Fibroblast of skin of back (primary cell): Measurements from ENCODE around the gene MGLL.
"Not testable (repeated sequence)": the region's sequence is repeated elsewhere in the genome, so short reads cannot be mapped to it uniquely, and the experiment has no call there.

Source experiments
- DNase-seq: peaks from one replicate; pipeline ENCODE4 v3.0.0-alpha.2; 2013

MGLL gene

GRCh38 chr3:127671523-127672428 is 150.5 kb downstream of the MGLL start:
- DNase-seq: no peak

GRCh38 chr3:127670761-127671522 is 151.4 kb downstream of the MGLL start:
- DNase-seq: no peak

DNA sequence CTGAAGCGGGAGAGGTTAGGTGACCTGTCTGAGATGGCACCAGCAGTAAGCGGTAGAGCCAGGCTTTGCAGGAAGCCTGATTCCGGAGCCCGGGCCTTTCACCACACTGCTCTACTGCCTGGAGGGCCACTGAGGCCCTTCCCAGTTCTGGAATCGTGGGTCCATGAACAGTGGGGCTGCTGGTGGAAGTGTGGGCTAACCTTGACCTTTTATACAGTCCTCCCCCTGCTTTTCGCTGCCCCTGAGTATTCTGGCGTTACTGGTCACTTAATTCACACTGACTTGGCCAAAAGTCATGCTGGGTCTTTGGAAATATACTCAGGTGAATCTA is 152.1 kb downstream of the MGLL start:
- DNase-seq: no peak

GRCh38 chr3:127669541-127670228 is 152.6 kb downstream of the MGLL start:
- DNase-seq: no peak

- DNase-seq: no peak
These were observed 153.4 kb downstream of the MGLL start for GRCh38 chr3:127668906-127669305.

DNA sequence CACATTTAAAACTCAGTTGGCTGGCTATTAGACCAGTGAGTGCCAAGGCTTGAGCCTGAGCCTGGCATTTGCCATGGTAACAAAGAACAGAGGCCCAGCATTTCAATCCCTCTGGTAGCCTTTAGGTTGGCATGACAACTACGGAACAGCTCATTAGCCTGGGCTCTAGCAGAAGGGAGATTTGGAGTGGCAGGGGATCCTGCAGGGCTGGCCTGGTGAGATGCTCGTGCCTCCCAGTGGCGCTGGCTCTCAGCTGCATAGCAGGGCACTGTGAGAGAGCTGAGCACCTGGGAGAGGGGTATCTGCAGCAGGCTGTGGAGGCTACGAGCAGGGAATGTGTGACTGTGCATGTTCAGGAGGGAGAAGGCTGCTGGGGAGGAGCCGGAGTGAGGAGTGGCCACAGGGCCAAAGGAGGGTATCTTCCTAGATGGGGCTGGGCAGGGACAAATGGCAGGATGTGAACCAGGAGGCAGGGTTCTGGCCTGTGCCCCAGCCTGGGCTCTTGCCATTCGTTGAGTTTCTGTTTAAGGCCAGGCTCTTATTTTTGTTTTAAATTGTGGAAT is 155.1 kb downstream of the MGLL start:
- DNase-seq: no peak

DNA sequence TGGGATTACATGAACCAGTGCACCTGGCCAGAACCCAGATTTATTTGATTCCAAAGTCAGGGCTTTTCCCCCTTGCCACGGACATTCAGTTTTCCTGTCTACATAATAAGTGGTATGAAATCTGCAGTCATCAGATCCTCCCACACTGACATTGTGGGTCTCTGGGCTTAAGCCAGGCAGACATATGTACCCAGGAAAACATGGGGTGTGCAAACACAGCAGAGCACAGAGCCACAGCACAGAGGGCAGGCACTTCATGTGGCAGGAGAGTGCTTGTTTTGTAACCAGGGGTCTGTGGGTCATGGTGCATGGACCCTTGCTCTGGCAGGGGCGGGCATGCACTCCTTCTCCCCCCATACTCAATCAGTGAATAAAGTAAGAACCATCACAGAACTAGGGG is 155.6 kb downstream of the MGLL start:
- DNase-seq: no peak

DNA sequence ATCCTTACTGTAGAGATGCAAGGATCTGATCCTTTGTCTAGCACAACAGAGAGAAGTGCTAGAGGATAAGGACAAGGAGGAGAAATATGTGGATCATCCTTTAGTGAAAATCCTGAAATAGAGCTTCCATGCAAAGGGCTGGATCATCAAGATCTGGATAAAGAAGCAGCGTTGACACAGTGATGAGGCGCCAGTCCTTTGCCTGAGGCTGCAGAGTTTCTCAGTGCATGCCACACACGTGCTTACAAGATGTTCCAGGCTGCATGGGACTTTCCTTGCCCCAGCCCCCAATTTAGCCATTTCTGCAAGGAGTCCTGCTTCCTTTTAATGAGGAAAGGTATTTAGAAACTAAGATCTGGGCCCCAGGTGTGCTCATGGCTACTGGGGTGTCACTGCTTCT is 156.7 kb downstream of the MGLL start:
- no peak for DNase-seq

DNA sequence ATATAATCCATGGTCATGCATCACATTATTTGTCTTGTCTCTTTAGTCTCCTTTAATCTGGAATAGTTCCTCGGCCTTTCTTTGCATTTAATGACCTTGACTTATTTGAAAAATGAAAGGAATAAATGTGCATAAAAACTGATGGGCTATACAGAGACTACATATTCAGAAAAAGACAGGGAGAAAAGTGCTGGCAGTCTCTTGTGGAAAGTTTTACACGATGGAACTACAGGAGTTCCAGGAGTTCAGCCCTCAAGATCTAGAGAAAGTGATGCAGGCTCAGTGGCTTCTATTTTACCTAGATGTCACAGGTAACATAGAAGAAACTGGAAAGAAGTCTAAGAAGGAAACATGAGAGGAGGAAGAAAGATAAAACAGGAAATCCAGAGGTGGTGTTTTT is 157.2 kb downstream of the MGLL start:
- no peak for DNase-seq

- no peak for DNase-seq
These were observed 159.2 kb downstream of the MGLL start for GRCh38 chr3:127663151-127663550.

DNA sequence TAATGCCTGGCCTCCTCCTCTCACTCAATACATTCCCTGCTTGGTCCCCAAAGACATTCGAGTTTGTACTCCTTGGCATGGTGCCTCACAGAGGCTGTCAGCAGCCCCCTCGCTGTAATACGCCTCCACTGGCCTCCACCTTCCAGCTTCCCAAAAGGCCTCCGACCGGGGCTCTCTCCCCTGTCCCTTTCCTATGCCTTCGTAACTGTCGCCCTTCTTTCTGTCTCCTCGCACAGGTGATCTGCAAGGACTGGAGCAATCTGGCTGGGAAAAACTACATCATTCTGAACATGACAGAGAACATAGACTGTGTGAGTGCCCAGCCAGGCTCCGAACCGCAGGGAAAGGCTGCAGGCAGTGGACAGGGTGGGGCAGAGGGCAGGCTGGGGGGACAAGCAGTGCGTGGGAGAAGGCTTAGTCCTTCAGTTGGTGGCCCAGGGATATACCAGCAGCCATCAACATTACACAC is 160.3 kb downstream of the MGLL start:
- DNase-seq: peak; percentile 16

DNA sequence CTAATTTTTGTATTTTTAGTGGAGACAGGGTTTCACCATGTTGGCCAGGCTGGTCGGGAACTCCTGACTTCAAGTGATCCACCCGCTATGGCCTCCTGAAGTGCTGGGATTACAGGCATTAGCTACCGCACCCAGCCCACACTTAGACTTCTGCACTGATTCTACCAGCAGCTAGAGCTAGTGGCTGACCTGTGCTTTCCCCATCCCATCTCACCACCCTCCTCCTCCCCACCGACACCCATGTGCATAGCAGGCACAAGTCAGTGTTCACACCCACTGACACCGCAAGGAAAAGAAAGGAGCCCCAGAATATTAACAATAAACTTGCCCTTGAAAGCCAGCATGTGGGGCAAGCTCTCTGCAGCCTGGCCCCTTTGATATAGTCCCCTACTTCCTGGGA is 160.7 kb downstream of the MGLL start:
- DNase-seq: no peak

DNA sequence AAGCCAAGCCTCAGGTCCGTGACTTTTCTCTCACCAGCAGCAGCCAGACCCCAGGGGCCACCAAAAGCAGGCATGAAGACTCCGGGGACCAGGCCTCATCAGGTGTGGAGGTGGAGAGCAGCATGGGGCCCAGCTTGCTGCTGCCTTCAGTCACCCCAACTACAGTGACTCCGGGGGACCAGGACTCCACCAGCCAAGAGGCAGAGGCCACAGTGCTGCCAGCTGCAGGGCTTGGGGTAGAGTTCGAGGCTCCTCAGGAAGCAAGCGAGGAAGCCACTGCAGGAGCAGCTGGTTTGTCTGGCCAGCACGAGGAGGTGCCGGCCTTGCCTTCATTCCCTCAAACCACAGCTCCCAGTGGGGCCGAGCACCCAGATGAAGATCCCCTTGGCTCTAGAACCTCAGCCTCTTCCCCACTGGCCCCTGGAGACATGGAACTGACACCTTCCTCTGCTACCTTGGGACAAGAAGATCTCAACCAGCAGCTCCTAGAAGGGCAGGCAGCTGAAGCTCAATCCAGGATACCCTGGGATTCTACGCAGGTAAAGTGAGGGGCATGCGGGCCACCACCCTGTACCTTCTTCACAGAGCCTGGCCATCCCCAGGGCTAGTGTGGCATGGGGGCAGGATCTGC is 161.6 kb downstream of the MGLL start:
- no peak for DNase-seq

- peak; percentile 62 for DNase-seq
These were observed 164.1 kb downstream of the MGLL start for GRCh38 chr3:127658234-127658633.

DNA sequence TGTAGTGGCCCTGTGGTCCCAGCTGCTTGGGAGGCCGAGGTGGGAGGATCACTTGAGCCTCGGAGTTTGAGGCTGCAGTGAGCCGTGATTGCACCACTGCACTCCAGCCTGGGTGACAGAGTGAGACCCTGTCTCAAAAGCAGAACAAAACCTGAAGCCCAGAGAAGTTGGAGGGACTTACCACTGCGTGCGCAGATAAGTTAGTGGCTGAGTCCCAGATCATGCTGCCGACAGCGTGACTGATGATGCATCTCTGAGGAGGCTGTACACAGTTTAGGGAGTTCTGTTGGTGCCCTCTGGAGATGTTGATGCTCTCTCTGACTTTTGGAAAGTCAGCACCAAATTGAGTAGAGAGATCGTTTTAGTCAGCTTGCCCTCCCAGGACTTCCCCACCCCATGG is 165.4 kb downstream of the MGLL start:
- no peak for DNase-seq

DNA sequence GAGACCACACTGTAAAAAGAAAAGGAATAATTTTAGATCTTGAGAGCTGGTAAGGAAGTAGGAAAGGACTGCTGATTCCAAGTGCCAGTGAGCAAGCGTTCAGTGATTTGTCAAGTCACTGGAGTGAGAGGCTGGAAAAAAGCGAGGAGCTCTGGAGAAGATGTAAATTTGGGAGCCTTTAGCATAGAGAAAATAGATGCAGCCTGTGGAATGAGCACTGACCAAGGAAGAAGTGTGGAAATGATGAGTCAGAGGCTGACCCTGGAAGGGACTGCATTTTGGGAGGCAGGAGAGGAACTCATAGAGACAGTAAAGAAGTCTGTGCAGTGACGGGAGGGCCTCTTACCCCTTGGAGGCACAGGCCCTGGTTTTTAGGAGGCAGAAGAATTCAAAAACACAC is 166.7 kb downstream of the MGLL start:
- DNase-seq: peak; percentile 74

DNA sequence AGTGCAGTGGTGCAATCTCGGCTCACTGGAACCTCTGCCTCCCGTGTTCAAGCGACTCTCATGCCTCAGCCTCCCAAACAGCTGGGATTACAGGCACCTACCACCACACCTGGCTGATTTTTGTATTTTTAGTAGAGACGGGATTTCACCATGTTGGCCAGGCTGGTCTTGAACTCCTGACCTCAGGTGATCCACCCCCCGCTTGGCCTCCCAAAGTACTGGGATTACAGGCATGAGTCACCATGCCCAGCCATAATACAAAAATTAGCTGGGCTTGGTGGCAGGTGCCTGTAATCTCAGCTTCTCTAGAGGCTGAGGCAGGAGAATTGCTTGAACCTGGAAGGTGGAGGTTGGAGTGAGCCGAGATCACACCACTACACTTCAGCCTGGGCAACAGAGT is 167.3 kb downstream of the MGLL start:
- DNase-seq: not testable (repeated sequence)

GRCh38 chr3:127654374-127654773 is 167.9 kb downstream of the MGLL start:
- no peak for DNase-seq

DNA sequence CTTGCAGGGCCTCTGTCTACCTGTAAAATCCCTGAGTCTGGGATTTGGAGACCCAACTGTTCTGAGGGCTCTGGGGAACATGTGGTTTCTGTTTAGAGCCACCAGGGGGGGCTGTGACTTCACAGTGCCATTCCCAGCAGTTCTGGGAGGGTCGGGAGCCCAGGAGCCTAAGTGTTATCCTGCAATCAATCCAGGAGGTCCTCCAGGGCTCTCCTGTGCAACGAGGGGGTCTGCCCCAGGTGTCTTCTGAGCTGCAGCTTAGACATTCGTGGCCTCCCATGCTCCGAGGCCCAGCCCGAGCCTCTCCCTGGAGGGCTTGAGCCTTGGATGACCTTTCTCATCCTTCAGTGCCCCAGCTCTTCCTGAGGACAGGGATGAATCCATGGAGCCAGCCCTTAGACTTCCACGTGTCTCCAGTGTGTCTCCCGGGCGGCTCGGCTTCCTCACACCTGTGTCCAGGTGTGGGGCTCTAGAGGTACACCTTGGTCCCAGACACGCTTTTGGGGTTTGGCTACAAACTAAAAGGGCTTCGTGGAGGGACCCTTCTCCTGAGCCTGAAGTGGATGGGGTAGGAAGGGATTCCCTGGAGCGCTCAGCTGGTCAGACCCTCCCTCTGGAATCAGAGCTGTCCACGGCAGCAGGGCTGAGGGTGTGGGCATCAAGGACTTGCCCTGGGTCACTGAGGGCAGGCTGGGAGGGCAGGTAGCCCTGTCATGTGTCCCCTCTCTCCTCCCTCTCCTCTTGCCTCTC is 169.9 kb downstream of the MGLL start:
- peak; percentile 59 for DNase-seq

- DNase-seq: no peak
These were observed 170.7 kb downstream of the MGLL start for GRCh38 chr3:127651516-127652172.

- DNase-seq: no peak
These were observed 172.1 kb downstream of the MGLL start for GRCh38 chr3:127650236-127650635.
